Right renal cortex interstitium (tissue), 3 donors: ENCODE data around the gene TUBB3. TPM values are rescaled to one million over a fixed set of nuclear protein-coding genes. Genes with fewer than 3 reads are reported as not detected.
"Not testable (repeated sequence)": the region's sequence is repeated elsewhere in the genome, so short reads cannot be mapped to it uniquely, and the experiment has no call there.

Experiments
- DNase-seq, 3 donors: peaks; one replicate each; pipeline ENCODE4 v3.0.0-alpha.2; 2013; ENCODE audit warnings: low read depth in 3 of 3, low spot score in 2 of 3
- polyA plus RNA-seq, 3 donors: library from polyadenylated mRNA; unstranded; fragments of 120-200 nt; gene quantifications; one replicate each; pipeline ENCODE4 v1.2.1, GENCODE V29; 2013; ENCODE audit not compliant: insufficient read length in 3 of 3

Gene TUBB3
- polyA plus RNA-seq, 3 donors, result 6.4 to 10.3 (median 7.6) TPM

DNA sequence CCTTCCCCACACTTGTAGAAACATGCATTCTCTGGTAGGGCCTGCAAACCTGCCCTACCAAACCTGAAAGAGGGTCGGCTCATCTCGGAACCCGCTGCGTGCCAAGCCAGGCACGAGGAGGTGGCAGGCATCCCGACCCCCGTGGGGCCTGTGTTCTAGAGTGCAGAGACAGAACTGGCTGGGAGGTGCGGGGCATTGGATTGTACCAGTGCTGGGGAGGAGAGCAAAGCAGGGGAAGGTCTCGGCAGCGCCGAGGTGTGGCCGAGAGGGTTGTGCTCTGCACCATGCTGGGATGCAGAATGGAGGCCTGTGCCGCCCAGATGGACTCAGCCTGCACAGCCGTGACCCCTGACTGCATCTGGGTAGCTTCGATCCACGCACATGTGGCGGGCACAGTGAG, 22.3 kb upstream of the TUBB3 start:
- DNase-seq, result no peak

DNA sequence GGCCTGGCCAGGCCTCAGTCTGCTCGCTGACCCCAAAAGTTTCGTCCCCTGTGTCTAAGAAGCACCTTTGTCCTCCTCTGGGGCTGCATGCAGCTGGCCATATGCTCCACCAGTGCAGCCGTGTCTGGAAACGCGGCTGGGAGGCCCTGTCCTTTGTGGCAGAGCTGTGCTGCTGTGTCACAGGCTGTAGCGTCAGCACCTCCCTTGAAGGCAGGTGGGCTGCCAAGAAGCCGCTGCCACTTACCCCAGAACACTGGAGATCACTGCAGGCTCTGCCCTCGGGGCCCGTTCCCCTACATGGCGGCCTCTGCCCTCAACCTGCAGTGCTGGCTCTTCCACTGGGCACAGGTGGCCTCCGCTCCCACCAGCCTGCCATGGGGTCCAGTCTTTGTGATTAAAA, 20.2 kb upstream of the TUBB3 start:
- DNase-seq, result no peak

DNA sequence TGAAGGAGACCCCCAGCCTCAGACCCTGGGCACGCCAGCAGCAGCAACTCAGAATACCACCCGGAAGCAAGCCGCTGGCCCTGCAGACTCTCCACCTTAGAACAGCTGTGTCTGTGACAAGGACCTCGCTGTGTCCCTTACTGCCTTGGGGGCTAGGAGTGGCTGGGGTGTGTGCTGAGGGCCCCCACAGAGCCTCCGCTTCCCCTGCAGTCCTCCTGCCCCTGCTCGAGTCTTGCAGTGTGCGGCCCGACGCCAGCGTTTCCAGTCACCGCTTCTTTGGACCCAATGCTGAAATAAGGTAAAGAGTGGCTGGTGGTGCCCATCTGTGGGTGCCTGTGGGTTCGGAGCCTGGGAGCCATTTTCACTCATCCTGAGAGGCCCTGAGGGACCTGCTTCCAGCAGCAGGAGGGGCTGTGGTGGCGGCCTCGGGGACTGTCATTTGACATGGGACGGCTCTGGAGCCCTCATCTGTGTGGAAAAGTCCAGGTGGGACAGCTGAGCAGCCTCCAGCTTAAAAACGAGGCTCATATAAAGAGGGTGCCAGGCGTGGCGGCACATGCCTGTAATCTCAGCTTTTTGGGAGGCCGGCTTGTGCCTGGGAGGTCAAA, 19.1 kb upstream of the TUBB3 start:
- DNase-seq, result no peak

- DNase-seq, result no peak
Measured at GRCh38 chr16:89904606-89905510, 18.3 kb upstream of the TUBB3 start.

- DNase-seq, result no peak
Measured at GRCh38 chr16:89905511-89906139, 17.5 kb upstream of the TUBB3 start.

- DNase-seq, result no peak
Measured at GRCh38 chr16:89906140-89907025, 16.8 kb upstream of the TUBB3 start.

- DNase-seq, result no peak
Measured at GRCh38 chr16:89907055-89907814, 15.9 kb upstream of the TUBB3 start.

- no peak for DNase-seq
Measured at GRCh38 chr16:89908236-89908635, 14.9 kb upstream of the TUBB3 start.

GRCh38 chr16:89909777-89910716, 13.1 kb upstream of the TUBB3 start:
- no peak for DNase-seq

GRCh38 chr16:89910717-89911354, 12.3 kb upstream of the TUBB3 start:
- DNase-seq, result no peak

DNA sequence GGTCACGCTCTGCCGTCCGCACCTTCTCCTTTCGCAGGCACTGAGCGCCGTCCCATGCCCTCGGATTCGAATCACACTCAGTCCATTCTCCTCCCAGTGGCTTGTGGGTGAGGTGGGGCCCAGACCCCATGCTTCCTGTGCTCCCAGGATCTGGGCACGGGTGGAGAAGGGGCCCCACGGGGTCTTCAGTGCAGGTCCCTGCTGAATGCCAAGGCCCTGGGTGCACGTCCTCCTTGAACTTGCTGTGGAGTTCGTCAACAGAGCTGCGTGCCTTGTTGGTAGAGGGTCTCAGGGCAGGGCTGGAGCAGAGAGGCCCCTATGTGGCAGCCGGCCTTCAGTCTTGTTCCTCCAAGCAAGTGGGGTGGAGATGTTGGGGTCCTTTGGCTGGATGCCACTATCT, 11.8 kb upstream of the TUBB3 start:
- no peak for DNase-seq

- no peak for DNase-seq
Measured at GRCh38 chr16:89912143-89912542, 11.0 kb upstream of the TUBB3 start.

DNA sequence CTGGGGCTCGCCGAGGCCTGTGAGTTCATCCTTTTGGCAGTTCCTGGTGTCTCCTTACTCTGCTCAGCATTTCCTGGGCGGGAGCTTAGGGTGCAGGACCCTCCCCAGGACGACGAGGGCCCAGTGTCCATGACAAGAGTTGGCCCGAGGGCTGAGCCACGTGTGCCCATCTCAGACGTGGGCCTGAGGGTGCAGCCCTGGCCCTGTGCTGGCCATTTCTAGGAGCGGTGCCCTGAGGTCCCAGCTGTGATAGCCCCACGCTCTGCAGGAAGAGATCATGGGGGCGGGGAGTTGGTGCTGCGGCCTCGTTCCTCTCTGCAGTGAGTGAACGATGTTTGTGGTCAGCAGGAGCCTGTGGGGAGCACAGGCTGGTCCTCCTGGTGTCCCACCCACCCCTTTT, 10.5 kb upstream of the TUBB3 start:
- DNase-seq, result no peak

- no peak for DNase-seq
Measured at GRCh38 chr16:89913408-89914387, 9.4 kb upstream of the TUBB3 start.

- DNase-seq, result not testable (repeated sequence)
Measured at GRCh38 chr16:89914642-89915285, 8.4 kb upstream of the TUBB3 start.

DNA sequence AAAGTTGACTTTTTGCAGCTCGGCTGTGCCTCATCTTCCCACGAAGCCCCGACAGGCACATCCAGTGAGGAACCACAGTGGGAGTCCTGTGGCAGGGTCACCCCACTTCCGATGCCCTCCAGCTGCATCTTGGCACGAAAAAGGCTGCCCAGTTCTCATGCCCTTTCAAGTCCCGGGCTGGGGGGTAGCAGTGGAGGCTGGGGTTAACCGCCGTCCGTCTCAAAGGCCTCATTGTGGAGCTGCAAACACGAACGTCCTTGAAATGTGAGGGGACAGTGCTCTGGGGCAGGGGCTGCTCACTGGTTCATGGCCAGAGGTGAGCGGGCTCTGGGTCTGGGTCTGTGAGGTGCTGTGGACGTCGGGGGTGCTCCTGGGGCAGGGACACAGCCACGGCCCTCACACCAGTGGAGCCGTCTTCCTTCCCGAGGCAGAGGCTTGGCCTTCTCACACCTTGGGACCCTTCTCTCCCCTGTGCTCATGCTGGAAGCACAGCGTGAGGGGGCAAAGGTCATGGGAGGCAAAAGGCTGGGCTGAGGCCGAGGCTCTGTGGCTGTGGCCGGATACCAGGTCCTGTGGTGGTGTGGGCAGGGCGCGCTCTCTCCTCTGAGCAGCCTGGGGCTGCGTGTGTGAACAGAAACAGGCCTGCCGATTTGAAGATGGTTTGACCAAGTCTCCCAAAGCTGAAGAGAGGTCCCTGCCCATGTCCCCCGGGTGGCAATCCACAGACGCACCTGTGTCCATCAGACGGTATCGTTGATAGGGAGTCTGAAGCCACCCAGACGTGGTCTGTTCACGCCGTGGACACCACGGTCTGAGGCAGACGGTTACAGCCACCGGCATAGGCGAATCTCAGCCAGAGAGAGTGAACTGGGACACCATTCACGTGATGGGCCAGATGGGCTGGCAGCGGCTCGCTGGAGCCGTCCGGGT, 7.6 kb upstream of the TUBB3 start:
- no peak for DNase-seq
